Measurements from ENCODE around the gene ADGRG6.

DNA sequence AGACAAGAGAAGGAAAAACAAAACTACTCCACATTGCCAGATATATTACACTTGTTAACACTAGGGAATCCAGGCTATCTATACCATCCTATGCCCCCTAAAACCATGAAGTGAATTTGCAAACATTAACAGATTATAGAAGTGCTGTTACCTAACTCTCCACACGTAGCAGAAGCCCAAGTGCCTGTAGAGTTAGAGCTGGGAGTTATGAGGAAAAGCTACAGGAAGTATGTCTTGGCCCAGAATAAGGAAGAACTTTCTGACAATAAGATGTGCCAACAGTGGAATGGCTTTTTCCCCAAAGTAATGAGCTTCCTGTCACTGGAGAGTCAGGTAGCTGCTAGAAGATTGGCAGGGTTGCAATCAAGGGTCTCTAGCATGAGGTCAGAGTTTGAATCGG, 32.5 kb downstream of the ADGRG6 start:
- TF ChIP-seq ATF1 (CRISPR knock-in tag; IDR thresholded peaks at IDR 0.05) (no peak), ATF1 (tag; IDR thresholded peaks at IDR 0.05) (no peak), ZBTB7A (IDR thresholded peaks at IDR 0.05; ENCODE audit: borderline replicate concordance, control insufficient read depth, low read depth, low read length) (no peak), MTA3 (IDR thresholded peaks at IDR 0.05; ENCODE audit: borderline replicate concordance) (no peak), MEIS2 (IDR thresholded peaks at IDR 0.05; ENCODE audit: partially characterized antibody) (no peak), ZFPM2 (CRISPR knock-in tag; IDR thresholded peaks at IDR 0.05) (no peak), TCF3 (CRISPR knock-in tag; IDR thresholded peaks at IDR 0.05) (no peak), PHF8 (IDR thresholded peaks at IDR 0.05; ENCODE audit: borderline replicate concordance, low read length) (no peak), GABPA (tag; conservative IDR thresholded peaks at IDR 0.05; ENCODE audit: low read depth) (no peak), POLR2A (conservative IDR thresholded peaks at IDR 0.05) (no peak), JUN (IDR thresholded peaks at IDR 0.05; ENCODE audit: borderline replicate concordance, low read depth, low read length) (no peak), JUN (CRISPR knock-in tag; IDR thresholded peaks at IDR 0.05; ENCODE audit: borderline replicate concordance) (no peak), ZNF76 (CRISPR knock-in tag; IDR thresholded peaks at IDR 0.05; ENCODE audit: borderline replicate concordance) (no peak), SOX6 (IDR thresholded peaks at IDR 0.05) (no peak), POLR2AphosphoS5 (IDR thresholded peaks at IDR 0.05; ENCODE audit: control insufficient read depth, insufficient read depth, low read depth, low read length) (no peak)
- TF ChIP-seq, protein P1, sequence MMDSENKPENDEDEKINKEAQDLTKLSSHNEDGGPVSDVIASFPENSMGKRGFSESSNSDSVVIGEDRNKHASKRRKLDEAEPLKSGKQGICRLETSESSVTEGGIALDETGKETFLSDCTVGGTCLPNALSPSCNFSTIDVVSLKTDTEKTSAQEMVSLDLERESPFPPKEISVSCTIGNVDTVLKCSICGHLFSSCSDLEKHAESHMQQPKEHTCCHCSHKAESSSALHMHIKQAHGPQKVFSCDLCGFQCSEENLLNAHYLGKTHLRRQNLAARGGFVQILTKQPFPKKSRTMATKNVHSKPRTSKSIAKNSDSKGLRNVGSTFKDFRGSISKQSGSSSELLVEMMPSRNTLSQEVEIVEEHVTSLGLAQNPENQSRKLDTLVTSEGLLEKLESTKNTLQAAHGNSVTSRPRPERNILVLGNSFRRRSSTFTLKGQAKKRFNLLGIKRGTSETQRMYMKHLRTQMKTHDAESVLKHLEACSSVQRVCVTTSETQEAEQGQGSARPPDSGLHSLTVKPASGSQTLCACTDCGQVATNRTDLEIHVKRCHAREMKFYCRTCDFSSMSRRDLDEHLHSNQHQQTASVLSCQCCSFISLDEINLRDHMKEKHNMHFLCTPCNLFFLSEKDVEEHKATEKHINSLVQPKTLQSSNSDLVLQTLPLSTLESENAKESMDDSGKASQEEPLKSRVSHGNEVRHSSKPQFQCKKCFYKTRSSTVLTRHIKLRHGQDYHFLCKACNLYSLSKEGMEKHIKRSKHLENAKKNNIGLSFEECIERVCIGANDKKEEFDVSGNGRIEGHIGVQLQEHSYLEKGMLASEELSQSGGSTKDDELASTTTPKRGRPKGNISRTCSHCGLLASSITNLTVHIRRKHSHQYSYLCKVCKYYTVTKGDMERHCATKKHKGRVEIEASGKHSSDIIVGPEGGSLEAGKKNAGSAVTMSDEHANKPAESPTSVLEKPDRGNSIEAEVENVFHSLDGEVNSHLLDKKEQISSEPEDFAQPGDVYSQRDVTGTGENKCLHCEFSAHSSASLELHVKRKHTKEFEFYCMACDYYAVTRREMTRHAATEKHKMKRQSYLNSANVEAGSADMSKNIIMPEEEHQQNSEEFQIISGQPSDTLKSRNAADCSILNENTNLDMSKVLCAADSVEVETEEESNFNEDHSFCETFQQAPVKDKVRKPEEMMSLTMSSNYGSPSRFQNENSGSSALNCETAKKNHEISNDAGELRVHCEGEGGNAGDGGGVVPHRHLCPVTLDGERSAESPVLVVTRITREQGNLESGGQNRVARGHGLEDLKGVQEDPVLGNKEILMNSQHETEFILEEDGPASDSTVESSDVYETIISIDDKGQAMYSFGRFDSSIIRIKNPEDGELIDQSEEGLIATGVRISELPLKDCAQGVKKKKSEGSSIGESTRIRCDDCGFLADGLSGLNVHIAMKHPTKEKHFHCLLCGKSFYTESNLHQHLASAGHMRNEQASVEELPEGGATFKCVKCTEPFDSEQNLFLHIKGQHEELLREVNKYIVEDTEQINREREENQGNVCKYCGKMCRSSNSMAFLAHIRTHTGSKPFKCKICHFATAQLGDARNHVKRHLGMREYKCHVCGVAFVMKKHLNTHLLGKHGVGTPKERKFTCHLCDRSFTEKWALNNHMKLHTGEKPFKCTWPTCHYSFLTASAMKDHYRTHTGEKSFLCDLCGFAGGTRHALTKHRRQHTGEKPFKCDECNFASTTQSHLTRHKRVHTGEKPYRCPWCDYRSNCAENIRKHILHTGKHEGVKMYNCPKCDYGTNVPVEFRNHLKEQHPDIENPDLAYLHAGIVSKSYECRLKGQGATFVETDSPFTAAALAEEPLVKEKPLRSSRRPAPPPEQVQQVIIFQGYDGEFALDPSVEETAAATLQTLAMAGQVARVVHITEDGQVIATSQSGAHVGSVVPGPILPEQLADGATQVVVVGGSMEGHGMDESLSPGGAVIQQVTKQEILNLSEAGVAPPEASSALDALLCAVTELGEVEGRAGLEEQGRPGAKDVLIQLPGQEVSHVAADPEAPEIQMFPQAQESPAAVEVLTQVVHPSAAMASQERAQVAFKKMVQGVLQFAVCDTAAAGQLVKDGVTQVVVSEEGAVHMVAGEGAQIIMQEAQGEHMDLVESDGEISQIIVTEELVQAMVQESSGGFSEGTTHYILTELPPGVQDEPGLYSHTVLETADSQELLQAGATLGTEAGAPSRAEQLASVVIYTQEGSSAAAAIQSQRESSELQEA (IDR thresholded peaks at IDR 0.05; ENCODE audit: low read depth), result no peak
